GM18861 (cell line): ENCODE measurements around the gene CAMTA1.

Source experiments
- ATAC-seq: cut with Tn5 transposase; IDR thresholded peaks from one replicate; pipeline ENCODE4 v1.9.1; 2021; ENCODE audit not compliant: unreplicated experiment

CAMTA1 gene

DNA sequence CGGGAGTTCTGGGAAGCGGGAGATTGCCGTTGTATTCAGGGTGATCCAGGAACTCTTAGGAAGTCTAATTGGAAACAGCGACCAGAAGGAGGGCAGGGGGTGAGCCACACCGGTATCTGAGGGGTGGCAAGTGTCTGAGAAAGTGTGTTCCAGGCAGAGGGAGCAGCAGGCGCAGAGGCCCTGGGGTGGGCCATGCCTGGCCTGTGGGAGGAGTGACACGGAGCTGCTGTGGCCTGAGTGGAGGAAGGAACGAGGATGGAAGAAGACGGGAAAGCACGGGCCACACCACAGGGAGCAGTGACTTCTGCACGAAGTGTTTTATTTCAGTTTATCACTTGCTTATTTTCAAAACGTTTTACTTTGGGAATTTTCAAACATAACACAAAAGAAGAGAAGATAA is 1010.2 kb downstream of the CAMTA1 start:
- no peak for ATAC-seq

DNA sequence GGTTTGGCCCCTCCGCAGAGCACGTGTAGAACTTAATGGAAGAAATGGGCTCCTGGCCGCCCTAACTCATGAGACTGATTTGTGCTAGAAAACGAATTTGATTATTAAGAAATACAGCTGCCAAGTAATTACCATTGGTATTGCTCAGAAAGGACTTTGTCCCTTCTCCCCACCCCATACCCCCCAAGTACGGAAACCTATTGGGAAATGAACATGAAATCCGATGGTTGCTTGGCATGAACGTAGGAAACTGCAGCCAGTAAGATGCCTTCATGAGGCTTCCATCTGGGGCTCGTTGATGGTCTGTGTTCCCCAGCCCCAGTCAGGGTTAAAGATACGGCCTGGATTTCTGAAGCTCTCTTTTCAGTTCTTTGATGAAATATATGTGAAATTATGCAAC is 1020.2 kb downstream of the CAMTA1 start:
- no peak for ATAC-seq

DNA sequence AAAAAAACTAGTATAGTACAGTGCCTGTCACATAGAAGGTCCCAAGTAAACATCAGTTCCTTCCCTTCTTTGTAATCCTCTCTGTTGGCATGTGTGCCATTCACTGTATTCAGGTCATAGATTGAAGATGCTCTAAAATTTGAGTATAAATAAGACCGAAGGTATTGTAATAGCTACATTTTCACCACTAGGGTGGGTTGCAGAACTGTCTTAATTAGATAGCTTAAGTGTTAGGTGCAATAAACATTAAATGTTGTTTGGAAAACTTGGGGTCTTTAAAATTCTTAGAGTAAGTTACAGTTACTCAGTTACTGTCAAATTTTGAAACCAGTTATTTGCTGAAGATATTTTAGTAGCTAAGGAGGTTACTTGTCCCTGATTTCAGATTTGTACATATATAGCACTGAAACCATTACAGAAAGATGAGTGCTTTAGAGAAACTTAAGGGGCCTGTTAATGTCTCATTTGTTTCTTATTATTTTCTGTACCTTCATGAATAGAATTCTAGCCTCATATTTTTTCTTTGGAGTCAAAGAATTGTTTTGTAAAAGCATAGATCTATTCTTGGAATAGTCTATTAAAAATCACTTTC is 1023.1 kb downstream of the CAMTA1 start:
- ATAC-seq: no peak

- no peak for ATAC-seq
Measured at GRCh38 chr1:7809742-7810141, 1024.5 kb downstream of the CAMTA1 start.

GRCh38 chr1:7810395-7810794 is 1025.1 kb downstream of the CAMTA1 start:
- ATAC-seq: no peak

DNA sequence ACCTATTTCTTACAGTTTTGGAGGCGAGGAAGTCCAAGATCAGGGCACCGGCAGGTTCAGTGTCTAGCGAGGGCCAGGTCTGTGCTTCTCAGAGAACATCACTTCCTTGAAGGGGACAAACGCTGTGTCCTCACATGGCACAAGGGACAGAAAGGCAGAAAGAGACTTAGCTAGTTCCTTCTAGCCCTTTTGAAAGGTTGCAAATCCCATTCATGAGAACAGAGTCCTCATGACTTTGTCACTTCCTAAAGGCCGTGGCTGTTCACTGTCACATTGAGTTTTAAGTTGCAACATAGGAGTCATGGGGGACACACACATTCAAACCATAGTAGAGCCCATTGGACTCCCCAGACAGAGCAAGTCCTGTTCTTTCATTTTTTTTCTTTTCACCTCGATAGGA is 1026.2 kb downstream of the CAMTA1 start:
- ATAC-seq: no peak

DNA sequence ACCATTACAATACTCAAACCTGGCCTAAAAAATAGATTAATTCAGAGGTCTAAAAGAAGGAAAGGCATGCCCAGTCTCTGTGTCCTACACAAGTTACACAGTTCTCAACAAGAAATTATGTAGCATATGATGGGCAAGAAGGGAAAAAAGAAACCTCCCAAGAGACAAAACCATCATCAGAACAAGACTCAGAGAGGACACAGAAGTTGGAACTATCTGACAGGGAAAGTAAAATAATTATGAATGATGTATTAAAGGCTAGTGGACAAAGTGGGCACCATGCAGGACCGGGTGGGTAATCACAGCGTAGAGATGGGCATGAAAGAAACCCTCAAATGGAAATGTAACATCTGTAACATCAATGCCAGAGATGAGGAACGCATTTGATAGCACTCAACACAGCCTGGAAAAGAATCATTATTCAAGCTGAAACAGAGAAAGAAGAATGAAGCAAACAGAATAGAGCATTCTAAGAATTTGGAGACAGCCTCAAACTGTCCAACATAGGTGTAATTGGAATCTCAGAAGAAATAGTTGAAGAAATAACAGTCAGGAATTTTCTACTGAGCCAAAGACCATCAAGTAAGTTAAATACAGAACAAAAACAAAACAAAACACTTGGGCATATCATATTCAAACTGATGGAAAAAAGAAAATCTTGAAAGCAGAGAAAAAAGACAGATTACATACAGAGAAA is 1028.6 kb downstream of the CAMTA1 start:
- no peak for ATAC-seq
